ENCODE measurements around the gene TMEFF2.

- TF ChIP-seq ZNF404 (tag by site-specific recombination; IDR thresholded peaks at IDR 0.05) (no peak), ZFHX2 (tag by site-specific recombination; conservative IDR thresholded peaks at IDR 0.05) (no peak), CTCF (tag by site-specific recombination; IDR thresholded peaks at IDR 0.05) (no peak), ZNF677 (tag by site-specific recombination; IDR thresholded peaks at IDR 0.05) (no peak), ZBTB1 (tag by site-specific recombination; IDR thresholded peaks at IDR 0.05) (no peak), REPIN1 (tag by site-specific recombination; IDR thresholded peaks at IDR 0.05; ENCODE audit: low read depth) (no peak)
Measured at GRCh38 chr2:191946471-191947182, 248.1 kb downstream of the TMEFF2 start.

All from HEK293 (cell line).